Heart left ventricle (tissue), 16 donors: ENCODE data around the gene PSMD13. TPM values are rescaled to one million over a fixed set of nuclear protein-coding genes. Genes with fewer than 3 reads are reported as not detected.

Source experiments
- ATAC-seq, 4 donors: fragments of 200-7000 bp; cut with Tn5 transposase; one replicate each; pipeline ENCODE4 v1.9.1; 2020 to 2022; ENCODE audit warnings: moderate library complexity in 4 of 4, mild to moderate bottlenecking in 3 of 4, moderate number of reproducible peaks in 1 of 4
- DNase-seq, 5 donors: peaks; one replicate each; pipeline ENCODE4 v3.0.0-alpha.2; 2020
- H3K27ac ChIP-seq, 12 donors: fragments of 200-600 bp; sonication (generic) in 4 of 12; one replicate each; pipeline versions ENCODE4 v1.5.0 to v1.8.0; 2016 to 2022; ENCODE audit warnings: mild to moderate bottlenecking in 2 of 12
- H3K27me3 ChIP-seq, 9 donors: fragments of 200-600 bp; sonication (generic) in 2 of 9; one replicate each; pipeline versions ENCODE4 v1.5.1 to v1.8.0; 2016 to 2022; ENCODE audit warnings: mild to moderate bottlenecking in 3 of 9
- H3K36me3 ChIP-seq, 9 donors: fragments of 200-600 bp; sonication (generic) in 2 of 9; one replicate each; pipeline versions ENCODE4 v1.5.0 to v1.8.0; 2018 to 2022; ENCODE audit warnings: mild to moderate bottlenecking in 2 of 9
- H3K4me1 ChIP-seq, 12 donors: fragments of 200-600 bp; sonication (generic) in 4 of 12; one replicate each; pipeline versions ENCODE4 v1.5.0 to v1.8.0; 2016 to 2022; ENCODE audit warnings: mild to moderate bottlenecking in 3 of 12
- H3K4me3 ChIP-seq, 12 donors: fragments of 200-600 bp; sonication (generic) in 4 of 12; one replicate each; pipeline versions ENCODE4 v1.5.0 to v1.8.0; 2017 to 2022; ENCODE audit warnings: mild to moderate bottlenecking in 9 of 12, moderate library complexity in 4 of 12
- H3K9me3 ChIP-seq, 12 donors: fragments of 200-600 bp; sonication (generic) in 4 of 12; one replicate each; pipeline versions ENCODE4 v1.5.0 to v1.8.0; 2016 to 2022; ENCODE audit warnings: mild to moderate bottlenecking in 1 of 12
- POLR2A ChIP-seq, 2 donors: fragments of 450-650 bp; IDR thresholded peaks; one replicate each; pipeline ENCODE4 v1.6.1; 2017; ENCODE audit warnings: antibody characterized with exemption in 2 of 2, mild to moderate bottlenecking in 2 of 2, moderate library complexity in 2 of 2
- WGBS, 4 donors: extraction: QIAGEN DNeasy Blood & Tissue Kit in 2 of 4; methylation state at CpG; one replicate each; pipeline versions ENCODE4 v1.1.5 to v1.1.7; 2013 to 2018; 5-methylcytosine and 5-hydroxymethylcytosine counted together
- intact Hi-C, 10 donors: fragments of 100-400 bp; cut with DNase I; formaldehyde crosslinking; loops; one replicate each; pipeline versions ENCODE4 v1.11.1 to v1.14.2; 2022
- polyA plus RNA-seq, 2 donors: library from polyadenylated mRNA; stranded (reverse); fragments of 200-250 nt; gene quantifications; one replicate each; pipeline ENCODE4 v1.2.3, GENCODE V29; 2013
- total RNA-seq, 9 donors: library from RNA; depleted of rRNA in 2 of 9; stranded (reverse); fragments of >200 nt in 2 of 9; fragmentation: NEBNext Ultra II Directional in 3 of 9; extraction: Animal tissue kit (Norgen Biotek cat#: 25700) in 3 of 9; gene quantifications; one replicate each; pipeline versions ENCODE4 v1.1.0 to v1.2.4, GENCODE V29; 2016 to 2023
- TF ChIP-seq, protein P1 (sequence below), 12 donors: fragments of 200-600 bp; sonication (generic) in 4 of 12; IDR thresholded peaks; one replicate each; pipeline versions ENCODE4 v1.5.0 to v1.8.0; 2018 to 2022; ENCODE audit warnings: antibody characterized with exemption in 12 of 12, mild to moderate bottlenecking in 5 of 12
- donor health status: ischemic (EF 13 %, LVEDD 7.1; RV severe dilation, severe dysfunction).
- donor health status: healthy with polysubstance abuse.
- donor health status: DM: no; HTN: yes; CAD: no.
- donor health status: DM: no; HTN: no; CAD: no.
- donor health status: ischemic (EF 25% LVEDD 6.9; RV normal size, moderate dysfunction).
- donor health status: ischemic (EF 25% LVEDD 5.7; RV mildly dilated, moderate dysfunction).
- donor health status: healthy.
- donor health status: DM: yes; HTN: yes; CAD: no.
- donor health status: ischemic (EF 35%, LVEDD 5.7; RV mildly dilated, moderate dysfunction).
- donor health status: nonischemic (EF 11% LVEDD 7.7; RV severe dilation, severe dysfunction).
- donor health status: DM: yes; HTN: yes; CAD: no.
- donor health status: PGD.
- donor health status: ischemic (EF 29% LVEDD 5.4; RV normal size, mild dysfunction).
- donor health status: nonischemic (EF 23%, LVEDD 6.1; RV moderate dilation, normal function).

Gene PSMD13
- total and polyA plus RNA-seq, 11 donors, result 75.1 to 140 (median 89.5) TPM

DNA sequence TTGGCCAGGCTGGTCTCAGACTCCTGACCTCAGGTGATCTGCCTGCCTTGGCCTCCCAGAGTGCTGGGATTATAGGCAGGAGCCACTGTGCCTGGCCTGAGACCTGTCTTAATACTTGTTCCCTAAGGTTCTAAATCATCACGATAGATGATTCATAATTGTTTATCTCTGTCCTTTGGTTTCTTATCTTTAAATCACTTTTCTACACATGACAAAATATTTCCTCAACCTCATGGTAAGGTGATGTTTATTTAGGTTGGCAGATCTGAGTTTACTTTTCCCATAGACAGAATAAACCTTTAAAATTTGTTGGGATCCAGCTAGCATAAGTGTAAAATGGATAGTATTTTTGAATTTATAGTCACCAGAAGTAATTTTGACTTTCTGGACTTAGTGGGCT, 3.5 kb downstream of the PSMD13 start:
- DNase-seq (no peak), ATAC-seq (no peak)
- intact Hi-C loops, result no loop called here
- no peak for TF ChIP-seq POLR2A (IDR thresholded peaks at IDR 0.05)
- TF ChIP-seq, protein P1, sequence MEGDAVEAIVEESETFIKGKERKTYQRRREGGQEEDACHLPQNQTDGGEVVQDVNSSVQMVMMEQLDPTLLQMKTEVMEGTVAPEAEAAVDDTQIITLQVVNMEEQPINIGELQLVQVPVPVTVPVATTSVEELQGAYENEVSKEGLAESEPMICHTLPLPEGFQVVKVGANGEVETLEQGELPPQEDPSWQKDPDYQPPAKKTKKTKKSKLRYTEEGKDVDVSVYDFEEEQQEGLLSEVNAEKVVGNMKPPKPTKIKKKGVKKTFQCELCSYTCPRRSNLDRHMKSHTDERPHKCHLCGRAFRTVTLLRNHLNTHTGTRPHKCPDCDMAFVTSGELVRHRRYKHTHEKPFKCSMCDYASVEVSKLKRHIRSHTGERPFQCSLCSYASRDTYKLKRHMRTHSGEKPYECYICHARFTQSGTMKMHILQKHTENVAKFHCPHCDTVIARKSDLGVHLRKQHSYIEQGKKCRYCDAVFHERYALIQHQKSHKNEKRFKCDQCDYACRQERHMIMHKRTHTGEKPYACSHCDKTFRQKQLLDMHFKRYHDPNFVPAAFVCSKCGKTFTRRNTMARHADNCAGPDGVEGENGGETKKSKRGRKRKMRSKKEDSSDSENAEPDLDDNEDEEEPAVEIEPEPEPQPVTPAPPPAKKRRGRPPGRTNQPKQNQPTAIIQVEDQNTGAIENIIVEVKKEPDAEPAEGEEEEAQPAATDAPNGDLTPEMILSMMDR (IDR thresholded peaks at IDR 0.05), result no peak
- Histone ChIP-seq H3K4me1 (peaks cover 9 to 51% (median 24%) of the 10 kb centered on the region in 12 donors), H3K27me3 (no peaks in the 10 kb centered on the region), H3K9me3 (no peaks in the 10 kb centered on the region), H3K27ac (no peak overlapping the region), H3K4me3 (no peak overlapping the region), H3K36me3 (peaks cover 3 to 66% (median 59%) of the 10 kb centered on the region in 9 donors)
- 73 to 84% (median 80%) methylated on average over 1 of the region's 1 CpG for WGBS, 4 donors

DNA sequence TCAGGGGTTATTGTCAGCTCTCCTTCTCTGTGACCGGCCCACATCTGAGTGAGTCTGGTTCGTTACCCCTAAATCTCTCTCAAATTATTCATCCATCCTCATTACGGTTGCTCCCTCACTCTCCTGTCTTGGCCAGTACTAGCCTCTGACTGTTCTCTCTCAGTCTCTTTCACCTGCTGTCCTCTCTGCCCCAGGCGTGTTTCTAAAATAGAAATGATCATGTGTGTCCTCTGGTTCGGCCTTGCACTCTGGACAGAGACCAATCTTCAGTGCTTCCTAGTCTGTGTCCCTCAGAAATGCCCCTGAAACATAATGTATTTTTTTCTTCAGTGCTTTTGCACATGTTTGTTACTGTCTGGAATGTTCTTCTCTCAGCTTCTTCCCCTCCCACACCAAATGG, 4.9 kb downstream of the PSMD13 start:
- intact Hi-C loops, result no loop called here
- DNase-seq, result peak in 1 of 5 donors; percentile 33
- ATAC-seq, result peak; percentile 55 to 78 (median 72)
- Histone ChIP-seq H3K27ac (peak overlapping the region in 11 of 12 donors; percentile 17 to 86 (median 67)), H3K4me1 (peaks cover 9 to 45% (median 20%) of the 10 kb centered on the region in 12 donors), H3K4me3 (no peak overlapping the region), H3K27me3 (no peaks in the 10 kb centered on the region), H3K36me3 (peaks cover 3 to 78% (median 71%) of the 10 kb centered on the region in 9 donors), H3K9me3 (no peaks in the 10 kb centered on the region)
- WGBS, 4 donors, result 61 to 74% (median 66%) methylated on average over 5 of the region's 5 CpGs
- TF ChIP-seq POLR2A (IDR thresholded peaks at IDR 0.05), result no peak
- TF ChIP-seq, protein P1 (IDR thresholded peaks at IDR 0.05), result no peak

DNA sequence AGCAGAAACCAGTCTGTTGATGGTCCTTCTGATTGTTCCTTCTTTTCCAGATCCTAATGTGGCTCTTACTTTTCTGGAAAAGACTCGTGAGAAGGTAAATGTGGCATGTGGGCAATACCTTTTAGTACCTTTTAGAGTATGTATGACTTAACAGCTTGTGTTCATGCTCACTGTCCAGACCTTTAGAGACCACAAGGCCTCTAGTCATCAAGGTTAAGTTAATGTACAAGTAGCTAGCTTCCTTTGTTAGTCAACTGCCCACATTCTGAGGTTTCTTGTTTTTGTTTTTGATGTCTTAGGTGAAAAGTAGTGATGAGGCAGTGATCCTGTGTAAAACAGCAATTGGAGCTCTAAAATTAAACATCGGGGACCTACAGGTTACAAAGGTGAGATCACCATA, 7.6 kb downstream of the PSMD13 start:
- ATAC-seq (no peak), DNase-seq (no peak)
- Histone ChIP-seq H3K27me3 (no peaks in the 10 kb centered on the region), H3K4me3 (no peak overlapping the region), H3K9me3 (no peaks in the 10 kb centered on the region), H3K4me1 (peaks cover 0 to 24% (median 6%) of the 10 kb centered on the region in 12 donors), H3K27ac (no peak overlapping the region), H3K36me3 (peaks cover 8 to 98% (median 94%) of the 10 kb centered on the region in 9 donors)
- WGBS, 4 donors, result 94 to 99% (median 96%) methylated on average over 2 of the region's 2 CpGs
- no peak for TF ChIP-seq POLR2A (IDR thresholded peaks at IDR 0.05)
- TF ChIP-seq, protein P1 (IDR thresholded peaks at IDR 0.05), result no peak
- intact Hi-C loops, result no loop called here

DNA sequence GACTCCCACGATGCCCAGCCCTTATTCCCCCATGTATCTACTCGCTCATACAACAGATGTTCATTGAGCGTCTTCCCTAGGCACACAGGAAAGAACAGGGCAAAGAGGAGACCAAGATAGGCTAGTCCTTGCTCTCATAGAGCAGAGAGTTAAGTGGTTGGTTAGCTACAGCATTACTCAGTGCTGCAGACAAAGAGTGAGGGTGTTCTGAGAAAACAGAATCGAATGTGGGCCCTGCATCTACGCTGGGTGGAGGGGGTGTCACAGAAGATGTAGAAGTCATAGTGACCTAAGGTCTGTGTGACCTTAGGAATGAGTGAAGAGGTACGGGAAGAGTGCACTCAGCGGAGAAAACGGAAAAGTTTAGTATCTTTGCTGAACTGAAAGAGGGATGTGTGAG, 12.3 kb downstream of the PSMD13 start:
- no peak overlapping the region for H3K4me3 ChIP-seq
- 80 to 95% (median 86%) methylated on average over 8 of the region's 8 CpGs for WGBS, 4 donors

More for the DNA sequence above, 12.3 kb downstream of the PSMD13 start:
- TF ChIP-seq, protein P1 (IDR thresholded peaks at IDR 0.05), result no peak
- TF ChIP-seq POLR2A (IDR thresholded peaks at IDR 0.05), result no peak
- ATAC-seq (no peak), DNase-seq (no peak)
- Histone ChIP-seq H3K36me3 (peaks cover 8 to 96% (median 92%) of the 10 kb centered on the region in 9 donors), H3K9me3 (no peaks in the 10 kb centered on the region), H3K4me1 (no peaks in the 10 kb centered on the region), H3K27ac (no peak overlapping the region), H3K27me3 (no peaks in the 10 kb centered on the region)
- intact Hi-C loops, result no loop called here
